GM18526 (cell line): ENCODE data around the gene DIP2B.

ENCODE experiments used
- POLR2A ChIP-seq: IDR thresholded peaks from 3 replicates; pipeline ENCODE4 v1.6.1; 2011; ENCODE audit not compliant: insufficient read length; ENCODE audit errors: extremely low read depth

The DIP2B gene

DNA sequence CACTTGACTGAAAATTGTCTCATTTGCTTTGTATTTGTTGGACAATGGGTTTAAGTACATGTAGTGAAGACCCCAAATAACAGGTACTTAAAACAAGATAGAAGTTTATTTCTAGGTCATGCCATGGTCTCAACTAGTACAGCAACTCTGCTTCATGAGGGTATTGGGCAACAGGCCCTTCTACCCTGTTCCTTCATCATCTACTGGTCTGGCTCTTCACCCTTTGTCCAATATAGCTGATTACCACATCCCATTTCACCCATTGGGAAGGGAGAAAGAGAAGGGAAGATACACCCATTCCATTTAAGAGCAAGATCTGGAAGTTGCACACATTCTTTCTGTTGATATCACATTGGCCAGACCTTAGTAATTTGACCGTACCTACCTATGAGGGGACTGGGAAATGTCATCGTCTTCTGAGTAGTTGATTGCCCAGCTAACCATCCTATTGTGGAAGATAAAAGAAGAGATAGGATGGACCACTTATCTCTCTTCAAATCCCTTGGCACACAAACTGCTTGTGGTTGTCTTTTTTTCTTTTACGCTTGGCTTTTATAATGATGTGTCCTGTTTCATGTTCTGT is 104.6 kb downstream of the DIP2B start:
- no peak for TF ChIP-seq POLR2A

DNA sequence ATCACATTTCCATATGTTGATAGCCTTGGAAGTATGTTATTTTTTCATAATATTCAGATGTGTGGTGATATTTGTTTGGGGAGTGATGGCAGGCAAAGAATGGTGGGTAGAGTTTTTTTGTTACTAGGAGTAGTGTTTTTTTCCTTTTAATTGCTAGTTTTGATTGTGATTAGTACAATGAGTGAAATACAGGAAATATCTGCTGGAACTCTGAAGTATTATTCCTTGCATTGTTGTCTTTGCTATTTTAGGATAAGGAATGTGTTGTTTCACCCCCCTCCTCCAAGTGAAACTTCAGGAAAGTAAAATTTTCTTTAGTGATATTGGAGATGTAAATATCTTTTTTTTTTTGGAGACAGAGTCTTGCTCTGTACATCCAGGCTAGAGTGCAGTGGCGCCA is 105.4 kb downstream of the DIP2B start:
- TF ChIP-seq POLR2A, result no peak

DNA sequence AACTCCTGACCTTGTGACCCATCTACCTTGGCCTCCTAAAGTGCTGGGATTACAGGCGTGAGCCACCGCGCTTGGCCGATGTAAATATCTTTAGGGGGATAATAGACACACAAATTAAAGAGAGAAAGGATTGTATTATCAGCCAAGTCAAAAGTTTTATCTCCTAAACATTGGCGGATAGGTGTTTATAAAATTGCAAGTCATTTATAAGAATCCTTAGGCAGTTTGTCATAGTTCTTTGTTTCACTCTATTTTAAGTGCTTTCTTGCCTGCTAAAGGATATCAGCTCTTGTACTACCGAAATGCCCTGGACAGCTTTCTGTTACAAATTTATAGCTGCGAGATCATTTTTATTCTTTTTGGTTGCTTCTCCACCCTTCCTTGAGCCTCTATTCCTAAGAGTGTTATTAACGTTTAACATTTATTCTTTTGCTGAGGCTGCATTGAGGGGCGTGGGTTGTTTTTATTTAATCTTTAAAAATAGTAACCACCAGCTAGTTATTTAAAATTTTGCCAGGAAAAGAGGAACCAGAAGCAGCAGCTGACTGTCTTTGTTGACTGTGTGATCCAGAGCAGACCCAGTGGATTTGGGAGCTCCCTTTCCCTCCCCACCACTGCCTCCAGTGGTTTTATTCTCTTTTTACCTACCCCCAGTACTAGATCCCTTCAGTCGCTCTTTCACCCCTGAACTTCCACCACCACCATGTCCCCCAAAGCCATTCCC is 106.4 kb downstream of the DIP2B start:
- no peak for TF ChIP-seq POLR2A

- TF ChIP-seq POLR2A, result no peak
These were observed 108.1 kb downstream of the DIP2B start for GRCh38 chr12:50612882-50613281.

DNA sequence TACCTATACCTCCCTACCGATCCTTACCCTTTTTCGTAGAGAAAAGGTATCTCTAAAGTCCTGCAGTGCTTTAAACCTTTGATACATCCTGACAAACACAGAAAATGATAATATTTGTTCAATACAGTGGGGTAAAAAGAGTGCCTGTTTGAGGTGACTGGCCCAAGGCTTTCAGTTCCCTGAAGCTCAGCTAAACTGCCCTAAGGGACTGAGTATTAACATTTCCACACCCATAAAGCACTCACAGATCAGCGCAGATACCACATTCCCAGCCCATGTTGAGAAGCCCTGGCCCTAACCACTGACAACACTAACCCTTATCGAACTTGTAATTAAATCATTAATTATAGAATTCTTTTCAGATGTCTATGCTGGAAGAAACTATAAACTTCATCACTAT is 108.7 kb downstream of the DIP2B start:
- no peak for TF ChIP-seq POLR2A

DNA sequence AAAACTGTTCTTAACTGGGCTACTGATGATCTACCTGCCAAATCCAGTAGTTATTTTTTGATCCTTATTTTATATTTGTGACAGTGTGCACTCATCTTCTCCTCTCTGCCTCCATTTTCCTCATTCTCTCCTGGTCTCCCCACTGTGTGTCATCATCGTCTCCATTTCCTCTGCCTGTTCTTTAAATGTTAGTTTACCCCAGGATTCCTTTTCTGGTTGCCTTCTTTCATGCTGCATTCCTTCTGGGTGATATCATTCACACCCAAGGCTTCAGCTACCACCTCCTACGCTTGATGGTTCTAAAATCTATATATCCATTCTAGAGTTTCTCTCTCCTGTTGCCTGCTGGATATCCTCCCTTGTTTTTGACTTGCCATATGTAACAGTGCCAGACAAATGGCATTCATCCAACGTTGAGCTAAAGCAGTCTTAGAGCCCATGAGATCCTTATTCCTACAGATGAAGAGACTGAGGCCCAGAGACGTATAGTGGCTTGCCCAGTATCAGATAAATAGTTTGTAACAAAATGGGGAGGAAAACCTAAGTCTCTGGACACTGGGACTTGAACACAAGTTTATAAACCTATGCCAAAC is 109.5 kb downstream of the DIP2B start:
- TF ChIP-seq POLR2A, result no peak

DNA sequence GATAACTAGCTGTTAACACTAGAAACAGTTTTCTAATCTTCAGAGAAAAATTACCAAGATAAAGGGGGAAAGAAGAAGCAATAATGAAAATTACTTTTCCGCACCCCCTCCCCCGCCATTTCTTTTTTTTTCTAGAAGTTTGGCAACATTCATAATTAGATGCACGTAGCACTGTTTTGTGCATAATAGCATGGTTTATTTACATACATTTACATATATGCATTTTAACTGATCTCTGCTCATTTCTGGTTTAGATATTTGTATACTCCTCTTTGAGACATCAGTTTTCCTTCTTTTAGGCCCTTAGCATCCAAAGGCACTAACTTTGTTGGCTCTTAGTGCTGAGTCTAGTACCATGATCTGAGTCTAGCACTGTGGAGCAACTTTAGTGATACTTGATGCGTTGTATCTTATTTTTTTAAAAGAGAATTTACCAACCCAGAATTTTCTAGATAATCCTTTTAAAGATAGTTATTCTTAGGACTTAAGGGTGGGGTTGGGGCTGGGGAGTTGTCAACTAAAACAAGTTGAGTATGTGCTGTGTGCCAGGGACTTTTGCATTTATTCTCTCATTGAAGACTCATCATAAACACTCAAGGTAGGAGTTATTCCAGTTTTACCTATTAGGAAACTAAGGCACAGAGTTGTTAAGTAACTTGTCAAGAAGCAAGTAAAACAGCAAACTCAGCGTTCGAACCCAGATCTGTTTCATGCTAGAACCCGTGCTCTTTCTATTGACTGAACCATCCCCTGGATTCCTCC is 110.5 kb downstream of the DIP2B start:
- TF ChIP-seq POLR2A, result no peak

DNA sequence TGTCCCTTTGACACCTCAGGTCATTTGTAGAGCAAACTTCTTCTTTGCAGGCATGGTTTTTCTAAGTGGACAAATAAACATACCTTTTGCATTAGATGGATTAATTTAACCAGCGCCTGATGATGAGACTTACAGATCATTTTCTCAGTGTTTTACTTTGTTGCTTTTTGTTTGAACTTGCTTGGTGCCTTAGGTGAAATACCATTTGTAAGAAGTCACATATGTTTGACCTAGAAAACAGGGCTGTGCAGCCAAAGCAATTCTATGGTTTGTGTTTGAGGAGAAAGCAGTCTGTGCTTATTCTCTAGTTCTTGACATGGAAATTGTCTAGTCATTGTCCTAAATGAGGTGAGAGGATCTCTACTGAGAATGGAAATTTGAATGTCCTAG is 111.1 kb downstream of the DIP2B start:
- TF ChIP-seq POLR2A, result no peak

DNA sequence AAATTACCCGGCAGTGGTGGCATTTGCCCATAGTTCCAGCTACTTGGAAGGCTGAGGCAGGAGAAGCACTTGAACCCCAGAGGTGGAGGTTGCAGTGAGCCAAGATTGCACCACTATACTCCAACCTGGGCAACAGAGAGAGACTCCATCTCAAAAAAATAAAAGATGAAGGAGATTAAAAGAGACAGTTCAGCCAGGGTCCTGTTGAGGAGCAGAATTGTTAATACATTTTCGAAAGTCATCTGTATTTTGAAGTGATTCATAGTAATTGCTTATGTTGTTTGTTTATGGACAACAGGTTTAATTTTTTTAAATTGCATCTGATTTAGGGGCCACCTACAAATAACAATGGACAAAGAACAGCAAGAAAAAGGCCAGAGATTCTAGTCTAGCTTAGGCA is 112.9 kb downstream of the DIP2B start:
- no peak for TF ChIP-seq POLR2A

- TF ChIP-seq POLR2A, result no peak
These were observed 114.3 kb downstream of the DIP2B start for GRCh38 chr12:50618864-50619609.

DNA sequence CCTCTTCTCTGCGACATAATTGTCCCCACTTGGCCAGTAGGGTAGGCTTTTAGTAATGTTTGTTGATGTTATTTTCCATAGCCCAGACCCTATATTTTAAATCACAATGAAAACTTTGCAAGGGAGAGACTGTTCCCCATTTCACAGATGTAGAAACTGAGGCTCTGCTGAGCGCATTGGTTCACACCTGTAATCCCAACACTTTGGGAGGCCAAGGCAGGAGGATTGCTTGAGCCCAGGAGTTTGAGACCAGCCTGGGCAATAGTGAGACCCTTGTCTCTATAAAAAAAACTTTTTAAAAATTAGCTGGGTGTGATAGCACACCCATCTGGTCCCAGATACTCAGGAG is 114.8 kb downstream of the DIP2B start:
- TF ChIP-seq POLR2A, result no peak

- TF ChIP-seq POLR2A, result no peak
These were observed 115.6 kb downstream of the DIP2B start for GRCh38 chr12:50620109-50620977.

GRCh38 chr12:50620978-50621360 is 116.2 kb downstream of the DIP2B start:
- no peak for TF ChIP-seq POLR2A
